GM18505 (cell line): ENCODE measurements around the gene MAD1L1.
"Not testable (repeated sequence)": the region's sequence is repeated elsewhere in the genome, so short reads cannot be mapped to it uniquely, and the experiment has no call there.

Source experiments
- ATAC-seq: cut with Tn5 transposase; IDR thresholded peaks from one replicate; pipeline ENCODE4 v1.9.1; 2021; ENCODE audit not compliant: unreplicated experiment
- POLR2A ChIP-seq: IDR thresholded peaks from 4 replicates; pipeline ENCODE4 v1.6.1; 2011; ENCODE audit warnings: borderline replicate concordance; ENCODE audit not compliant: insufficient read depth, insufficient read length; ENCODE audit errors: extremely low read depth

MAD1L1 gene

DNA sequence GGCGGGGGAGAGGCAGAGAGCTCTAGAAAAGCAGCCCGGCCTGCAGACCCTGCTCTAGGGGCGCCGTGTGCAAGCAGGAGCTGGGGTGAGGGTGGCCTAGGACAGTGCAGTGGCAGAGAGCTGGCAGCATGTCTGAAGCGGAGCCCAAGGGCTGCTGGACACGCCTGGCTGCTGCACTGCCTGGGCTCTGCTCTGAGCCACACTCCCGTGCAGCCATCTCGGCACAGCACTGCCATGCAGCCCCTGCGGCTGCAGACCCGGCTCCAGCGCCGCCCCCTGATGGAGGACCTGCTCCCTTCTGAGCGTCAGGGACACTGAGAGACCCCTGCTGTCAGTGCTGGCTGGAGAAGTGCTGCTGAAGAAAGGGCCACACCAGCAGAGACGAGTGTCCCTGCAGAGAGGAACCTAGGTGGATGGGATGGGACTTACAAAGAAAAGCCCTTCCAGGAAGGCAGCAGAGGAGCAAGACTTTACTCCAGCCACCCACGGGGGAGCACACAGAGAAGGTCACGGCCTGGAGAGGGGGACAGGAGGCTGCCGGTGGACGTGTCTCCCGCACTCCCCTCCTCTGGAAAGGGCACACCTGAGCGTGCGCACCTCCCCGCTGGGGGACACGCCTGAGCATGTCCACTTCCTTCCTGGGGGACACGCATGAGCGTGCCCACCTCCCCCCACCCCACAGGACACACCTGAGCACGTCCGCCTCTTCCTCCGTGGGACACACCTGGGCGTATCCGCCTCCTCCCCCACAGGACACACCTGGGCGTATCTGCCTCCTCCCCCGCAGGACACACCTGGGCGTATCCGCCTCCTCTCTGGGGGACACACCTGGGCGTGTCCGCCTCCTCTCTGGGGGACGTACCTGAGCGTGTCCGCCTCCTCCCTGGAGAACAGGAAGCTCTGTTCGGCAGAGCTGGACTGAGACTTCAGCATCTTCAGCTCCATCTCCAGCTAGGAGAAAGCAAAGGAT, 252.9 kb downstream of the MAD1L1 start:
- no peak for ATAC-seq
- no peak for TF ChIP-seq POLR2A

DNA sequence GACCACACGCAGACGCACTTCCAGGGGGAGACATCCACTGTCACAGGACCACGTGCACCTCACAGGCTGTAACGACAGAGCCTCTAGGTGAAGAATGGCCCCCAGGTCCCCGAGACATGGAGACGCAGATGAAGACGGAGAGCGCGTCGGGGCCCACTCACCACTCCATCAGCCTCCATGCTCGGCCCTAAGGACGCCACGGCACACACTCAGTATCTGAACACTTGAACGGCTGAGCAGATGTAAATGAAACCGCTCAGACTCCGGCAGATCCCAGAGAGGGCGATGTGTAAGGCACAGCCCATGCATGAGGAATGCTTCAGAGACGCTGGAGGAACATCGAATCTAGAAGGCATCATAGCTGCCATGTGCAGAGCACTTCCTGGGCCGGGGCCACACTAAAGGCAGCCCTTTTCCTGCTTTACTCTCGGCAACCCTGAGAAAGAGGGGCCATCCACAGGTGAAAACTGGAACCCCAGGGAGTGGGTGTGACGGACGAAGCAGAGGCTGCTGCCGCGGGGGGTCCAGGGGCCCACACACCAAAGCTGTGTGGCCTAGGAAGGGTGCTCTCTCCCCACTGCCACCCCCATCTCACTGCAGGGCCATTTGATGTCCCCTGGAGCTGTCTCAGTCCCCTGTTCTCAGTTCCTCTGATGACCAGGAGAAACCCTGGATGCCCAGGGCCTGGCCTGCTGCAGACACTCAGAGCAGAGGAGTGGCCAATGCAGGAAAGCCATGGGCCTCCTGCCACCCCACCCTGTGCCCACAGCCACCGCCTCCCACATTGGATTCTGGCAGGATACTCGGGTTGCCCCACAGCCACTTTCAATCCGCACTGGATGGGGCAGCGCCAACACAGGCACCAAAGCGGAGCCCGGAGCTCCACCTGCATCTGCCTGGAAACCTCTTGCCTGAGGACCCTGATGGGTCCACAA, 253.8 kb downstream of the MAD1L1 start:
- ATAC-seq, result no peak

GRCh38 chr7:1977876-1978441, 254.8 kb downstream of the MAD1L1 start:
- no peak for TF ChIP-seq POLR2A
- ATAC-seq, result no peak

More for the DNA sequence above, 253.8 kb downstream of the MAD1L1 start:
- TF ChIP-seq POLR2A, result no peak

- no peak for TF ChIP-seq POLR2A
- ATAC-seq, result no peak
Observed at GRCh38 chr7:1977059-1977875, 255.5 kb downstream of the MAD1L1 start.

DNA sequence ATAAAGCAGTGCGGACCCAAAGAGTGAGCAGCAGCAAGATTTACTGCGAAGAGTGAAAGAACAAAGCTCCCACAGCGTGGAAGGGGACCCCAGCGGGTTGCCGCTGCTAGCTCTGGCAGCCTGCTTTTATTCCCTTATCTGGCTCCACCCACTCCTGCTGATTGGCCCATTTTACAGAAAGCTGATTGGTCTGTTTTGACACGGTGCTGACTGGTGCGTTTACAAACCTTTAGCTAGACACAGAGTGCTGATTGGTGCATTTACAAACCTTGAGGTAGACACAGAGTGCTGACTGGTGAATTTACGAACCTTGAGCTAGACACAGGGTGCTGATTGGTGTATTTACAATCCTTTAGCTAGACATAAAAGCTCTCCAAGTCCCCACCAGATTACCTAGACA, 256.2 kb downstream of the MAD1L1 start:
- not testable (repeated sequence) for ATAC-seq

- ATAC-seq, result no peak
- TF ChIP-seq POLR2A, result no peak
Observed at GRCh38 chr7:1975581-1975980, 257.2 kb downstream of the MAD1L1 start.

DNA sequence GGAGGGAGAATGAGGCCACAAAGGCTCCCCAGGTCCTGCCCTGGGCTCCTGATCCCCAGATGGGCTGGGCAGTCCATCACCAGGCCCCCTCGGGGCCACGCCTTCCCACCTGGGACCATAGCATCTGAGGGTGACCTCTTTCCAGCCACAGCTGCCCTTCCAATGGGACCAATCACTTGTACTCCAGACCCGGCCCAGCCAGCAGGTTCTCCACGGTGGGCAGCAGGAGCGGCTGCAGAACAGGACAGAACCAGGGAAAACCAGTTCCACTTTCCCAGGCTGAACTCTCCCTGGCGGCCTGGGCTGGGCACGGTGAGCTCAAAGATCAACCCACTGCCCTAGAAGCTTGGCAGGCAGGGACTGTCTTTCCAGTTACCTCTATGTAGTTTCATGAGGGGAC, 257.6 kb downstream of the MAD1L1 start:
- no peak for TF ChIP-seq POLR2A
- no peak for ATAC-seq

DNA sequence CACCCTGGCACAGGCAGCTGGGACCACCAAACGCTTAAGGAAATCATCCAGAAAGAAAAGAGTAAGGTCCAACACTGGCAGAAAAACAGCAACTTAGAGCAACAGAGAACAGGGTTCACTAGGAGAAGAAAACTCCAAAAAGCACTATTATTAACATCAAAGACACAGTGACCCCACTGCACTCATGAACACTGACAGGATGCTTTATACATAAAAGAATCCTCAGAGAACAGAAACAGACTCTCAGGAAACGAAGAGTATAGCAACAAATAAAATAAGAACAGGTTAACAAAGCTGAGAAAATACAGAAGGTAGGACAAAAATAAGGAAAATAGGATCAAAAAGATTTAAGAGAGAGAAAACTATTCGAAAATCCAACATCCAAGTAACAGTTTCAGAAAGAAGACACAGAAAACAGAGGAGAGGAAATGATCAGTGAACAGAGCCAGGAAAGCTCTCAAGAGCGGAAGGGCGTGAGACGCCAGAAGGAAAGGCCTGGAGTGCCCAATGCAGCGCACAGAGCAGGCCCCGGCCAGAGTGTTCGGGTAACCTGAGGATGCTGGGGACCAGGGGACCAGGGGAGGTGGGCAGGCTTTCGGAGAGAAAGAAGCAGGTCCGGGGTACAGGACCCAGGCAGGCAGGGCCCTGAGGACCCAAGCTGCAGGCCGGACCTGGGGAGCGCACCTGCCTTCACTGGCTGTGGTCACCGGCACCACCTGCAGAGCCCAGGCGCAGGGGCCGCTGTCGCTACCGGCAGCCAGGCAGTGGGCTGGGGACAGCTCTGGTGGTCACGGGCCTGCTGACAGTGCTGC, 258.2 kb downstream of the MAD1L1 start:
- ATAC-seq, result no peak
- TF ChIP-seq POLR2A, result no peak

GRCh38 chr7:1973321-1974251, 259.2 kb downstream of the MAD1L1 start:
- no peak for TF ChIP-seq POLR2A
- no peak for ATAC-seq

GRCh38 chr7:1972744-1973143, 260.0 kb downstream of the MAD1L1 start:
- no peak for ATAC-seq
- TF ChIP-seq POLR2A, result no peak
